A673 (cell line): Measurements from ENCODE around the gene HOXB9.

Experiments
- CTCF ChIP-seq: fragments of 300-800, 200-600 bp; sonication (generic); conservative IDR thresholded peaks from 2 replicates; pipeline ENCODE4 v1.5.1; 2017; ENCODE audit warnings: low read depth, mild to moderate bottlenecking, antibody characterized with exemption, low read length, moderate library complexity, mixed read lengths
- EZH2 ChIP-seq: fragments of 200-600 bp; sonication (generic); IDR thresholded peaks from 2 replicates; pipeline ENCODE4 v1.6.1; 2017; ENCODE audit warnings: borderline replicate concordance, low read depth, mild to moderate bottlenecking, mixed read lengths, antibody characterized with exemption, low read length; ENCODE audit not compliant: poor library complexity, severe bottlenecking

GRCh38 chr17:48609759-48610281 is 16.3 kb downstream of the HOXB9 start:
- no peak for TF ChIP-seq CTCF
- TF ChIP-seq EZH2 = no peak
